Thyroid gland (tissue), 4 donors: Measurements from ENCODE around the gene TMEFF2. TPM values are rescaled to one million over a fixed set of nuclear protein-coding genes. Genes with fewer than 3 reads are reported as not detected.

ENCODE experiments used
- DNase-seq, 2 donors: peaks; one replicate each; pipeline ENCODE4 v3.0.0-alpha.2; 2019
- H3K27ac ChIP-seq, 3 donors: fragments of 200-600 bp; sonication (generic); 1 replicate in 2 of 3; 2 replicates in 1 of 3; pipeline ENCODE4 v1.5.1; 2016 to 2019; ENCODE audit warnings: mild to moderate bottlenecking in 1 of 3, moderate library complexity in 1 of 3
- H3K27me3 ChIP-seq: fragments of 200-600 bp; sonication (generic); one replicate; pipeline ENCODE4 v1.5.1; 2019
- H3K36me3 ChIP-seq, 2 donors: fragments of 200-600 bp; sonication (generic); one replicate each; pipeline ENCODE4 v1.5.1; 2016 to 2019
- H3K4me1 ChIP-seq, 2 donors: fragments of 200-600 bp; sonication (generic); one replicate each; pipeline ENCODE4 v1.5.1; 2017 to 2019
- H3K4me3 ChIP-seq, 3 donors: fragments of 200-600 bp; sonication (generic); replicated peaks in 1 of 3; 1 replicate in 2 of 3; 2 replicates in 1 of 3; pipeline ENCODE4 v1.5.1; 2016; ENCODE audit warnings: mild to moderate bottlenecking in 1 of 3
- H3K9me3 ChIP-seq: fragments of 200-600 bp; sonication (generic); one replicate; pipeline ENCODE4 v1.5.1; 2017
- CTCF ChIP-seq, 6 experiments: fragments of 200-600 bp in 3 of 6; fragments of 450-650 bp in 3 of 6; sonication (generic) in 3 of 6; IDR thresholded peaks; one replicate each; pipeline ENCODE4 v1.5.1; 2016 to 2019; ENCODE audit warnings: antibody characterized with exemption in 6 of 6, mild to moderate bottlenecking in 2 of 6, inconsistent platforms in 1 of 6, moderate library complexity in 1 of 6
- POLR2A ChIP-seq, 2 donors: fragments of 450-650 bp; IDR thresholded peaks; one replicate each; pipeline ENCODE4 v1.6.1; 2017; ENCODE audit warnings: antibody characterized with exemption in 2 of 2, mild to moderate bottlenecking in 2 of 2, moderate library complexity in 1 of 2
- WGBS, 2 donors: methylation state at CpG; one replicate each; pipeline ENCODE4 v1.1.5; 2017; 5-methylcytosine and 5-hydroxymethylcytosine counted together
- intact Hi-C: fragments of 100-400 bp; cut with DNase I; formaldehyde crosslinking; loops from one replicate; pipeline ENCODE4 v1.15.1; 2023
- total RNA-seq, 4 donors: library from RNA; depleted of rRNA; stranded (reverse); fragments of >200 nt; gene quantifications; one replicate each; pipeline ENCODE4 v1.2.3, GENCODE V29; 2016

The TMEFF2 gene
- total RNA-seq, 4 donors from 2014 or later = 0.11 TPM; not detected in 3

GRCh38 chr2:191985740-191986139 lies 209.0 kb downstream of the TMEFF2 start:
- peak overlapping the region; percentile 54 to 71 (median 66) for H3K27ac ChIP-seq
- 27 to 29% methylated on average over 2 of the region's 2 CpGs for WGBS, 2 donors
- no peak for DNase-seq
- H3K4me1 ChIP-seq = peaks cover 13% of the 10 kb centered on the region in 2 donors
- no peak overlapping the region for H3K4me3 ChIP-seq
- no peaks in the 10 kb centered on the region for H3K27me3 ChIP-seq
- TF ChIP-seq CTCF (IDR thresholded peaks at IDR 0.05) (no peak), POLR2A (IDR thresholded peaks at IDR 0.05) (no peak)
- intact Hi-C loops = no loop called here
- H3K36me3 ChIP-seq = no peaks in the 10 kb centered on the region
- no peaks in the 10 kb centered on the region for H3K9me3 ChIP-seq

DNA sequence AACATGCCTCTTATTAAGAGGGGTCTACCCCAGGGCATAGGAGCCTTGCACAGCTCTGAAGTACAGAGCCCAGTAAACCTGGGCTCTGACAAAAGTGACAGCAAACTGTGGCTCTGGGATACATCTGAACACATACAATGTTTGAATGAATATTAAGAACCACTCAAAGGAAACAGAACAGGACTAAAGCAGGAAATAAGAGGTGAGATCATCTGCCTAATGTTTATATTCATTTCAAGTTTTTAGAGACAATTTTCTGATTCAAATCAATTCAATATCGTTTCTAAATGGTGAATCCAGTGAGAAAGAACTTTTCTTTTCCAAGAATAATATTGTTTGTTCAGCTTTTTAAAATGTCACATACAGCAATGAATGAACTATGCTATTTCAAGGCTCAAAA lies 211.1 kb downstream of the TMEFF2 start:
- Histone ChIP-seq H3K4me1 (peaks cover 13% of the 10 kb centered on the region in 2 donors), H3K9me3 (no peaks in the 10 kb centered on the region), H3K36me3 (no peaks in the 10 kb centered on the region), H3K27ac (peak overlapping the region in 1 of 3 donors; percentile 2), H3K4me3 (no peak overlapping the region), H3K27me3 (no peaks in the 10 kb centered on the region)
- no peak for DNase-seq
- no peak for TF ChIP-seq CTCF (IDR thresholded peaks at IDR 0.05)
- TF ChIP-seq POLR2A (IDR thresholded peaks at IDR 0.05) = no peak
- intact Hi-C loops = no loop called here
- 57 to 63% methylated on average over 1 of the region's 1 CpG for WGBS, 2 donors

- Histone ChIP-seq H3K27ac (peak overlapping the region in 1 of 3 donors; percentile 2), H3K27me3 (no peaks in the 10 kb centered on the region), H3K4me3 (no peak overlapping the region), H3K4me1 (peaks cover 13% of the 10 kb centered on the region in 2 donors), H3K9me3 (no peaks in the 10 kb centered on the region), H3K36me3 (no peaks in the 10 kb centered on the region)
- TF ChIP-seq POLR2A (IDR thresholded peaks at IDR 0.05) (no peak), CTCF (IDR thresholded peaks at IDR 0.05) (no peak)
- intact Hi-C loops = no loop called here
- DNase-seq = no peak
Observed at GRCh38 chr2:191983186-191983585, 211.5 kb downstream of the TMEFF2 start.

DNA sequence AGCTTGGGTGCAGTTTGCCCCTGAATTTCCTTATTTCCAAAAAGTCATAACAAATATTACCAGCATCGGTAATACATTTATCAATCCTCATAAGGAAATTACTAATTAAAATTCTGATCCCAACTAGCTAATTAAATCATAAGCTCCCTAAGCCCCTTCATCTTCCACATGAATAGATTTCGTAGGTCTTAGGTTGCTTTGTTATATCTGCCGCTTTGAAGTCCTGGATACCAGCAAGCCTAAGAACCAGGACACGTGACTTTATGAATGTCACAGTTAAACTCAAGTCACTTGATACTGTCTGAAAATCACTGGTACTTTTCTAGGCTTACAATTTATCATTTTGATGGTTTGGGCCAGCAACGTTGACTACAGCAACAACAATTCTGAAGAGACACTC lies 213.0 kb downstream of the TMEFF2 start:
- DNase-seq = no peak
- H3K27ac ChIP-seq = no peak overlapping the region
- no peak overlapping the region for H3K4me3 ChIP-seq
- H3K27me3 ChIP-seq = no peaks in the 10 kb centered on the region
- H3K36me3 ChIP-seq = no peaks in the 10 kb centered on the region
- no peak for TF ChIP-seq POLR2A (IDR thresholded peaks at IDR 0.05)
- TF ChIP-seq CTCF (IDR thresholded peaks at IDR 0.05) = no peak
- peaks cover 15 to 16% of the 10 kb centered on the region in 2 donors for H3K4me1 ChIP-seq
- no peaks in the 10 kb centered on the region for H3K9me3 ChIP-seq
- WGBS, 2 donors = 86 to 90% methylated on average over 5 of the region's 5 CpGs
- intact Hi-C loops = no loop called here

DNA sequence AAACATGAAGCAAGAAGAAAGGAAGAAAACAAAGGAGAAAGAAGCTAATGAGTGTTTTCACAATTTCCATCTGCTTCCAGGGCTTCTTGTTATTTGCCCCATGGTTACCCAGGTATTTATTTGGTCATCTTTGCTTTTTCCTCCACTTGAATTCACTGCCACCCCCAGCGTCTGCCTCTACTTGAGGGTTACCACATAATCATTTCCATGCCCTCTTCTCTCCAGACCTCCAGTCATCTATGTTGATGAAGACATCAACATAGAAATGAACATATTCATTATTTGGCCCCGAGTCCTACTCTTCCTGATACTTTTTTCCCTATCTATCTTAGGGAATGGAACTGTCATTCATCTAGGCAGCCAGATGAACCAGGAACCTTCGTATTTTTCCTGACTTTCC lies 214.2 kb downstream of the TMEFF2 start:
- Histone ChIP-seq H3K27me3 (no peaks in the 10 kb centered on the region), H3K27ac (no peak overlapping the region), H3K4me3 (no peak overlapping the region), H3K9me3 (no peaks in the 10 kb centered on the region), H3K4me1 (peaks cover 13 to 16% of the 10 kb centered on the region in 2 donors), H3K36me3 (no peaks in the 10 kb centered on the region)
- intact Hi-C loops = no loop called here
- TF ChIP-seq POLR2A (IDR thresholded peaks at IDR 0.05) (no peak), CTCF (IDR thresholded peaks at IDR 0.05) (no peak)
- WGBS, 2 donors = 92 to 97% methylated on average over 3 of the region's 3 CpGs
- DNase-seq = no peak
